Measurements from ENCODE around the gene TGFBR3. TPM values are rescaled to one million over a fixed set of nuclear protein-coding genes. Genes with fewer than 3 reads are reported as not detected.

TGFBR3 gene
- total RNA-seq, 1 donor from 2014 or later: 37.9 TPM

DNA sequence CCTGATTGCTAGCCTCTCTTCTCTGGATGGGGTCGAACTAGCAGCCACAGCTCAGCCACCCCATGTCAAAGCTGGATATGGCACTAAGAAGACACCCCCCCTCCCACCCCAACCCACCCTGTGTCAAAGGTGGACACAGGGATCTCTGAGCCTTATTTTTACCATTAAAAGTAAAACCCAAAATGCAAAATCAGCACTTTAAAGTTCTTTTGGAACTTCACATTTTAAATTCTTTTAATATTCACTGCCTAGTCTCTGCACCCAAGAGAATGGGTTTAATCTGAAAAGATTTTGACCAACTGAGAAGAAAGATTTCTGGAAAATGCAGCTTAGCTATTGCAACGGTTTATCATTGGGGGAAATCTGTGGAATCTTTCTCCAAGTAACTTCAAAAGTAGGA lies 167.6 kb downstream of the TGFBR3 start:
- ATAC-seq (ENCODE audit: poor library complexity) (no peak), DNase-seq (no peak)
- intact Hi-C loops (cut with DNase I): loop anchor here (10.0 kb wide), 1 partner anchor 166 kb away; the partner anchor contains the start of gene TGFBR3

DNA sequence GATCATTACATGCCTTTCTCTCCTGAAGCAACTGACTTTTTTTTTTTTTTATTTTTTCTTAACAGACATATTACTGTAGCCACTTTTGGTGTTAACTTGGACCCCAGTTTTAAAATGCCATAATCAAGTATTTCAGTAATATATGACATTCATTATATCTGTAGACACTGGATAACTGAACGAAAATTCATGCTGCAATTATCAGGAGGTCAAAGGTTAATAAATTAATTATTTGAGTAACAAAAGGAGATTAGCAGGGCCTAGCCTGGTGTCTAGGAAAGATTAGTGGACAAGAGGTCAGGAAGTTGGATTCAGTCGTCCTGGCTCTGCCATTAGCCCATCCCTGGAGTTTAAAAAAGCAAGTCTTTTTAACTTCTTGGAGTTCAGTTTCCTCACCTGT lies 168.1 kb downstream of the TGFBR3 start:
- no peak for DNase-seq
- intact Hi-C loops (cut with DNase I): loop anchor here (10.0 kb wide), 1 partner anchor 167 kb away; the partner anchor contains the start of gene TGFBR3
- no peak for ATAC-seq (ENCODE audit: poor library complexity)

DNA sequence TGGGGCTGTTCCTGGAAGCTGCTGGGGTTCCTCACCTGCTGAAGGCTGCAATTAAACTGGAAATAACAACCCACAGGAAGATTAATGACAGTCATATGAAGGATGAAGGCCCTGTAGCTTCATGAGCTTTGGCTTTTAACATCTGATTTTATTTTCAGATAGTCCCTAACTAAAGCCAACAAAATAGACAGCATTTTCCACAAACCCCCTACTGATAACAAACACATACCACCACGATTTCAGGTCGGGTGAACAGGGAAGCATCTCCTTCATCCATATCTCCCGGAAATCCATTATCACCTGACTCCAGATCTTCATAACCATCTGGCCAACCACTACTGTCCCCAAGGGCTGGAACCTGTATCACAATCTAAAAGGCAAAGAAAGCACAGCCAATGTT lies 169.6 kb downstream of the TGFBR3 start:
- no peak for ATAC-seq (ENCODE audit: poor library complexity)
- intact Hi-C loops (cut with DNase I): loop anchor here (10.0 kb wide), 1 partner anchor 168 kb away; the partner anchor contains the start of gene TGFBR3
- DNase-seq: no peak

DNA sequence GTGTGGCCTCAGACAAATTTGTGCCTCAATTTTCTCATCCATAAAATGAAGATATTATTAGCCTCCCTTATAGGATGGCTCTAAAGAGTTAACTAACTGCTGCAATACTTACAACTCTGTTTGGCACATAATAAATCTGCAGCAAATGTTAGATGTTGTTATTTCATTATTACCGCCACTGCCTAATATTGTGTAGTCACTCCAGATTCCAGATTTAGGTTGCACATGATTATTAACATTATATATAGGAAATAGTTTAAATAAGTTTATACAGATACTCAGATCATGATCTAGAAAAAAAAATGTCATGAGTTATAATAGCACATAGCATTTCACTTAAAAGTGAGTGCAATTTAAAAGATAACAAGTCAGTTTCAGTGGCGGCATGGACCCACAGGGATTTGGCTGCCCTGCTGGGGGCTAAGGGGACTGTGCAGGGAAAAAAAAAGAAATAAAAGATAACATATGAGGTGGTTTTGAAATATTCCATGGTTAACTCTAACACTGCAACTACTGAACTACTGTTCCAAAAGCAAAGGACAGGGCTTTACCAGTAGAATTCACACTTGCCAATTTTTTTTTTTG lies 170.4 kb downstream of the TGFBR3 start:
- no peak for DNase-seq
- intact Hi-C loops (cut with DNase I): loop anchor here (10.0 kb wide), 1 partner anchor 169 kb away; the partner anchor contains the start of gene TGFBR3
- no peak for ATAC-seq (ENCODE audit: poor library complexity)

DNA sequence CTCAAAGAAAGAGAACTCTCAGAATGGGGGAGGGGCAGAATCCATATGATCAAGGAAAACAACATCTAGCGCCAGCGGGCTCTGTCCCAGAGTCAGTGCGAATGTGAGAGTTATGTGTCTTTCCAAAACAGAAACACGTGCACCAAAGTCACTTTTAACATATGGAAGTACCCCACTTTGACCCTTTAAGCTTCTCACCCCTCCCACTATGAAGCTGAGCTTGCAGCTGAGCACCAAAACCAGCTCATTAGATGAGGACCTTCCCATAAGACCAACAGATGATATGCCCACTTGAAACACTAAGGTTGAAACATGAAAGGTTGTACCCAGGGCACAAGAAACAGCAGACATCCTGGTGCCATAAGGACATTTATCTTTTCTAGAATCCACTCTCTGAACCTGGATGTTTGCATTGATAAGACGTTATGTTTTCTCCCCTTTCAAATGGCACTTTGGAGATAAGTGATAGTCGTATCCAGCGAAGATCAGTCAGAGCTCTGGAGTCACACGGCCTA lies 171.0 kb downstream of the TGFBR3 start:
- no peak for DNase-seq
- ATAC-seq (ENCODE audit: poor library complexity): no peak
- intact Hi-C loops (cut with DNase I): loop anchor here (5.0 to 10.0 kb wide), 2 partner anchors 170 to 212 kb away; partner anchors contain the start of gene TGFBR3

DNA sequence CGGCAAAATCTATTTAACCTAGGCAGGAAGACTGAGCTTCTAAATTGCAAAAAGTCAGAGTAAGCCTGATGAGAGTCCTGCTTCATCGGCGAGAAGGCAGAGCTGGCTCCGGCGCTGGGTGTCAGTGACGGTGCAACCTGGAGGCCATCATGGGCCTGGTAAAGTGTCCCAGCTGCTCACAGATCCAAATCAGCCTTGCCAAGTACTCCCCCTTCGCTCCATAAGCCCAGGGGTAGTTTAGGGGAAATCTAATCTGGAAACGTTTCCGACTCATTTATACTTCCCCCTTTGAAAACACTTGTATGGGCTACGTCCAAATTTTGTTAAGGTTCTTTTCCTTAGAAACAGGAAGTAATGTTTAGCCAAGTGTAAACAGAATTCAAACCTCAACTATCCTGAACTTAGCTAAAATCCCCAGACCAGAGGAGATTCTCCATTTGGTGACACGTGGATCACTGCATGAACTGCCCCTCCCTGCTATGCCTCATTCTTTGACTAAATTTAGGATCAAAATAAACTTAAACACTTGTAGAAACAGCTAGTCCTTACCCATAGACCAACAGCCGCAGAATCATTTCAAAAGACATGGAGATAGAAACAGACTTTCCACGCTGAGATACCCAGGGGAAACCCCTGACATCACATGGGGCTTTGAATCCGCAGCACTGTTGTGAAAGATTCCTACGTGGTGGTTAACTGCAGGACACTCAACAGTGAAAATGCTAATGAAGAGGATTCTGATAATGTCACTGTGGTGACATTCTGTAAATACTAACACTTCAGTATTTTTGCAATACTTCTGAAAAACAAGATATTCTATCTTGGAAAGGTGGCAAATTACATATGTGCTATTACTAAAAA lies 172.7 kb downstream of the TGFBR3 start:
- intact Hi-C loops (cut with DNase I): loop anchor here (5.0 to 10.0 kb wide), 2 partner anchors 172 to 214 kb away; partner anchors contain the start of gene TGFBR3
- ATAC-seq (ENCODE audit: poor library complexity) (peak; percentile 81), DNase-seq (peak; percentile 72)

DNA sequence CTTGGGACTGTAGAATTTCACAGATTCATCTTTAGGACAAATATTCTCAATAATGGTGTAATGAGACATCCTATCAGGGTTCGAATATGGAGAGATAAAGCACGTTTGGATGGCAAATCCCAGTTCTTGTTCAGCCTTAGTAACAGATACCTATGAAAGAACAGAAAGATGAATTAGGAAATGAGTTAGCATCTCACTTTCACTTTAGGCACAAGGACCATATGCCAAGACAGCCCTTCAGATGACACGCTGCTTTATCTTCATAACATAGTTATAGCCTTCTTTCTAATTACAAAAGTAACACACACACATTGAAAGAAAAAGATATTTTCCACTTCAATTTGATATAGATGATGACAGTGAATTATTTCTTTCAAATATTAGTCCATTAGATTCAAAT lies 173.6 kb downstream of the TGFBR3 start:
- ATAC-seq (ENCODE audit: poor library complexity) (no peak), DNase-seq (no peak)
- intact Hi-C loops (cut with DNase I): loop anchor here (5.0 to 10.0 kb wide), 2 partner anchors 172 to 215 kb away; partner anchors contain the start of gene TGFBR3

DNA sequence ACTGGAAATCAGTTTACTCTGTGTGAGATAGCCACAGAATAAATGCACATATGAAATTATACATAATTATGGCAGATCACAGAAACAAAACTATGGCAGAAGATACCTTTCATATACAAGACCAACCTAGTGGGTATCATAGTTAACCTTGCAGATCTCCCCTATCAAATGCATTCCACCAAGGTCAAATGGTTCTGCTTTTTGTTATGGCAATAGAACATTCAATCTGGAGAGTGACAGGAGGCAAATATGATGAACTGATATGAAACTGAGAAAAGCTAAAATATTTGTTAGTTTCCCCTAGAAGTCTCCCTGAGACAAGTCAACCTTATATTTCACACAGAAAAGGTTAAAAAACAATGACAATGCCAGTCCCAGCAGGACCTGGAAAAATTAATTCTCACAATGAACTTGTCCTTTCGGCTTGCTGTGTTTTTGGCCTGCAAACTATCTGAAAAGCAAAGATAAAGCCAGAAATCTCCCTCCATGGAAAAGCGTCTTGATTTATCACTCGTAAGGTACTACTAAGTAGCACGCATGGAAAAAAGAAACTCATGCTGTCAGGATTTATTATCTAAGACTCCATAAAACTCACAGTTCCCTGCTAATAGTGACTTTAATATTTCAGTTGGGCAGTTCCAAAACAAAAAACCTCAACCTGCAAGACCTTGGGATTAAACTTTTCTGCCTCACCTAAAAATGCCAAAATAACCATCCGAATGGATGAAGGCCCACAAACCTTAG lies 174.3 kb downstream of the TGFBR3 start:
- intact Hi-C loops (cut with DNase I): loop anchor here (5.0 to 10.0 kb wide), 2 partner anchors 173 to 216 kb away; partner anchors contain the start of gene TGFBR3
- ATAC-seq (ENCODE audit: poor library complexity) (no peak), DNase-seq (no peak)

DNA sequence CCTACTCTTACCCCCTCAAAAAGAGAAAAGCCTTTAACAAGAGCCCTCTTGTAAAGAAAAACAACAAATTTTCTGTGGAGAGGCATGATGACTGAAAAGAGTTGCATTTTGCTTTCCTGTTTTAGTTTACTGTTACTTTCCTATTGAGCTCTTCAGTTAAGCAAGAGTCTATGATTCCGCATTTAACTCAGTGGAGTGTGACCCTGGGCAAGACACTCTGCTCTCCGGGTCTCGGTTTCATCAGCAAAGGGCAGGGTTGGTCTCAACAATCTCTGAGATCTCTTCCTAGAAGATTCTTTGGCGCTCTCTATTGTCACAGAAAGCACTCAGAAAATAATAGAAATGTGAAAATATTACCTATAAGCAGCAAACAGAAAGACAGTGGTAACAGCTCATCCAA lies 175.7 kb downstream of the TGFBR3 start:
- DNase-seq: no peak
- intact Hi-C loops (cut with DNase I): loop anchor here (5.0 to 10.0 kb wide), 2 partner anchors 175 to 217 kb away; partner anchors contain the start of gene TGFBR3
- ATAC-seq (ENCODE audit: poor library complexity): no peak

DNA sequence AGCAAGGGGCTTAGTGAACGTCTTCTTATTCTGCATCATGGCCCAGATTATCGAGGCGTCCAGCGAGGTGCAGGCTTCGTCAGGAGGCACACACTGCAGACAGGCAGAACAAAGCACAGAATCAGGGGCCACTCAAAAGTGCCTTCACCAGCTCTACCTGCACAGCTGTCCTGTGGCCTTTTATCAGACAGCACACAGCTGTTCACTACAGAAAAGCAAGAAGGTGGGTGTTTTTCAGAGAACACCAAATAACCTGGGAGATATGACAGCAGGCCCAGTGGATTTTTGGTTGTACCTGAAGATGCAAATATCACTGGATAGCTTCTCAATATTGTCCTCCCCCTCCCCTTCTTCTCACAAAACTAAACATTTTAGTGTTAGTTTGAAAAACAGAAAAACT lies 177.3 kb downstream of the TGFBR3 start:
- ATAC-seq (ENCODE audit: poor library complexity) (no peak), DNase-seq (no peak)
- intact Hi-C loops (cut with DNase I): loop anchor here (5.0 to 10.0 kb wide), 2 partner anchors 86 to 106 kb away; no protein-coding TSS in a partner anchor

DNA sequence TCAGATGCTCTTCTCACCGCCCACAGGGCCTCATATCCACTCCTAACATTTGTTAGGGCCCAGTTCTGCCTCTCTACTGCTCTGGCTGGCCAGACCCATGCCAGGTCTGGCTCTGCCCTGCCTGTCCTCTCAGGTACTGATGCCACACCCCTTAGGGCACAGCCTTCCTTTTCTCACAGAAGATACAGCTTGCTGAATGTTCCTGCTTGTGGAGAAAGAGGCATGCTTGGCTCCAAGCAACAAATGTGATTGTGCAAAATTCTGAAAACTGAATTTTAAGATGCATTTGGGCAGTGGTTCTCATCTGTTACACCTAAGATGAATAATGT lies 178.1 kb downstream of the TGFBR3 start:
- DNase-seq (peak; percentile 51), ATAC-seq (ENCODE audit: poor library complexity) (no peak)
- intact Hi-C loops (cut with DNase I): loop anchor here (5.0 to 10.0 kb wide), 2 partner anchors 87 to 106 kb away; no protein-coding TSS in a partner anchor

DNA sequence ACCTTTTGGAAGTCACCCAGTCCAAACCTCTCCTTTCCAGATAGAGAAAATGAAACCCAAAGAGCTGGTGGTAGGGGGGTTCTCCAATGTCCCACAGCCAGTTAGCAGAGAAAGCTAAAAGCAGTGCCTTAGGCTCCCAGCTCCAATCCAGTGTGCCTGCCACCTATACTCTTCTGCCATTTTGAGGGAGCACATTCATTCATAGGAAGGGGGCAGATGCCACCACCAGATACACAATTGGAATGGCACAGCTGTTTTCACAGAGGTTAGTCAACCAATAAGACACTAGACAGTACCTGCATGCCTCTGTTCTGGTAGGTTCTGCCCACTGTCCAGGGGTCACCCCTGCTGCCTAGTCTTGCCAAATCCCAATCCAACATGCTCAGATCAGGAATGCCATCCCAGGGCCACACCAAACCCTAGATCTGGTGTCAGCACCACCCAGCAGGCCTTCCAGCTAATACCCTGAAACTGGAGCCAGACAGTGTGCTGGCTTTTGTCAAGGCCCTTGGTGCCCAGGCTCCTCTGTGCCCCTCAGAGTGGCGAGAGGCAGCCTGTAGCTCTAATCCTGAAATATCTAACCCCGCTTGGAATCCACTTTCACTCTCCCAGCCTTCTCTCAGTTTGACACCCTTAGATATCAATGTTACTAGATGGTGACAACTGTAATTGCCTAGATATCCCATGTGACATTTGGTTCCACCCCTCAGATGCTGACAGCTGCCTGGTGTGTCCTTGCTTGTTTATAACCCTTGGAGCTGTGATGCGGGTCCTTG lies 178.6 kb downstream of the TGFBR3 start:
- DNase-seq: peak; percentile 68
- intact Hi-C loops (cut with DNase I): loop anchor here (5.0 to 10.0 kb wide), 2 partner anchors 87 to 105 kb away; no protein-coding TSS in a partner anchor
- ATAC-seq (ENCODE audit: poor library complexity): peak; percentile 88

DNA sequence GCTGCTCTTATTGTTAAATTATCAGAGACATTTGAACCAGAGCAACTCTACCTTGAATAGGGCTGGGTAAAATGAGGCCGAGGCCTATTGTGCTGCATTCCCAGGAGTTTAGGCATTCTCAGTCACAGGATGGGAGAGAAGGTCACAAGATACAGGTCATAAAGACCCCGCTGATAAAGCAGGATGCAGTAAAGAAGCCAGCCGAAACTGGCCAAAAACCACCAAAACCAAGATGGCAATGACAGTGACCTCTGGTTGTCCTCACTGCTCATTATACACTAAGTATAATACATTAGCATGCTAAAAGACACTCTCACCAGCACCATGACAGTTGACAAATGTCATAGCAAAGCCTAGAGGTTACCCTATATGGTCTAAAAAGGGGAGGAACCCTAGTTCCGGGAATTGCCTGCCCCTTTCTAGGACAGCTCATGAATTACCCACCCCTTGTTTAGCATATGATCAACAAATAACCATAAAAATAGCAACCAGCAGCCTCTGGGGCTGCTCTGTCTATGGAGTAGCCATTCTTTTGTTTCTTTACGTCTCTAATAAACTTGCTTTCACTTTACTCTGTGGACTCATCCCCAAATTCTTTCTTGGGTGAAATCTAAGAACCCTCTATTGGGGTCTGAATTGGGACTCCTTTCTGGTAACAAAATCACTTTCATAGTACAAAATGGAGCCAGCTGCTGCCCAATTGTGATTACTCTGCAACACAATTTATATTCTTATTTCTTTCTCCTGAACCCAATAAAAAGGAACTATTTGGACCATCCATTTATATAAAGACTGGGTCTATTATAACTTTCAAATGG lies 179.6 kb downstream of the TGFBR3 start:
- no peak for DNase-seq
- no peak for ATAC-seq (ENCODE audit: poor library complexity)
- intact Hi-C loops (cut with DNase I): loop anchor here (5.0 to 10.0 kb wide), 2 partner anchors 88 to 104 kb away; no protein-coding TSS in a partner anchor

DNA sequence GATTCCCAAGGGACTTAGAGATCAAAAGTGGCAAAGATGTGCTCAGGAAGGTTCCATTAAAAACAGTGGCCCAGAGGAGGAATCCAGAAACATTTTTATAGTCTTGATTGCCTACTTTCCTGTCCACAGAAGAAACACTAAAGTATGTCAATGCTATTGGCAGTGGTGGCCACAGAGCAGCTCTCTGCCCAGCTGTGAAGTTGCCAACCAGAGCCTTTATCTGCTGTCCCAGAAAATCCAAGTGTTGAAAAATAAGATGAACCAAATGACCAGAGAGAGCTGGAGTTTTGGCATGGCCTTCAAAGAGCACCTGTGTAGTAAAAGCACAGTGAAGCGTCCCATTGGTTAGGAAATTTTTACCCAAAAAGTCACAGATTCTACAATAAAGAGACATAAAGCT lies 181.2 kb downstream of the TGFBR3 start:
- no peak for ATAC-seq (ENCODE audit: poor library complexity)
- DNase-seq: no peak
- intact Hi-C loops (cut with DNase I): loop anchor here (5.0 to 10.0 kb wide), 2 partner anchors 90 to 102 kb away; no protein-coding TSS in a partner anchor

DNA sequence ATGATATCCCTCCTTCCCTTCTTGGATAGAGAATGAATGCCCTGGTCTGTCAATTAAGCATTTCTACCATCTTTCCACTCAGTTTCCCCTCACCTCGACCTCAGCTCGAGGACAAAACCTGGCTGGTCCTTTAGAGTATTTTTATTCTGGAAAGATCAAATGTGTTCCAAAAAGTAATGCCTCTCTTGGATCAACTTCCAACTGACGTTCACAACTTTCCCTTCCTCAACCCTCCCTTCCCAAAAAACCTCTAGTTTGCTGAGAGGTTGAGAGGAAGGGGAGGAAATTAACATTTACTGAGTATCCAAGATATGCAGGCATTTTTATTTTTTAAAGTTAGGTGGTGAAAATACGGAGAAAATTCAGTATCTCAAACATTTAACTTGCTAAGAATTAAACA lies 182.9 kb downstream of the TGFBR3 start:
- intact Hi-C loops (cut with DNase I): loop anchor here (10.0 kb wide), 1 partner anchor 92 kb away; no protein-coding TSS in a partner anchor
- ATAC-seq (ENCODE audit: poor library complexity) (no peak), DNase-seq (no peak)

DNA sequence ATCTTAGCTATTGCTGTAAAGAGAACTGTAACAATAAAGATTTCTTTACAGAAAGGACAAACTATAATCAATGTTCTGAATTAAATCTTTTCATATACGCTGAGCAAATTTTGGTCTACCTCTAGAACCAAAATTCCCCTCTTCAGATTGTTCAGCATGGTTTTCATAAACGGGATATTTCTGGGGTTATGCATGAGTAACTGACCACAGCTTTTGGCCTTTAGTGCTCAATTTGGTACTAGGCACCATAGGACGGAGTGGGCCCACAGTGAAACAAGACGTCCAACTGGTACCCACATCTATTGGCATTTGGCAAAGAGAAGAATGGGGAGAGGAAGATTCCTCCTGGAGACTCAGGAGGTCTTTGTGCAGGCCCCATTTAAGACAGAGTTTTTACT lies 184.5 kb downstream of the TGFBR3 start:
- intact Hi-C loops (cut with DNase I): loop anchor here (10.0 kb wide), 1 partner anchor 93 kb away; no protein-coding TSS in a partner anchor
- DNase-seq (no peak), ATAC-seq (ENCODE audit: poor library complexity) (no peak)

All from Right ventricle myocardium superior (tissue), 1 donor.